Measurements from ENCODE around the gene PRKAG2. TPM values are rescaled to one million over a fixed set of nuclear protein-coding genes. Genes with fewer than 3 reads are reported as not detected.
A peak's percentile ranks its signal among the peaks of the same experiment; 100 is the strongest.

The PRKAG2 gene
- polyA plus RNA-seq, 3 donors, result 29.2 to 59.8 (median 30.9) TPM

- intact Hi-C loops (cut with micrococcal nuclease), result no loop called here
- H3K9me3 ChIP-seq (replicated peaks in 1 of 2; ENCODE audit: control insufficient read depth in 1 of 2, insufficient read depth in 1 of 2, low read length in 2 of 2), result no peaks in the 10 kb centered on the region
These were observed 18.7 kb upstream of the PRKAG2 start for GRCh38 chr7:151895631-151896031.

DNA sequence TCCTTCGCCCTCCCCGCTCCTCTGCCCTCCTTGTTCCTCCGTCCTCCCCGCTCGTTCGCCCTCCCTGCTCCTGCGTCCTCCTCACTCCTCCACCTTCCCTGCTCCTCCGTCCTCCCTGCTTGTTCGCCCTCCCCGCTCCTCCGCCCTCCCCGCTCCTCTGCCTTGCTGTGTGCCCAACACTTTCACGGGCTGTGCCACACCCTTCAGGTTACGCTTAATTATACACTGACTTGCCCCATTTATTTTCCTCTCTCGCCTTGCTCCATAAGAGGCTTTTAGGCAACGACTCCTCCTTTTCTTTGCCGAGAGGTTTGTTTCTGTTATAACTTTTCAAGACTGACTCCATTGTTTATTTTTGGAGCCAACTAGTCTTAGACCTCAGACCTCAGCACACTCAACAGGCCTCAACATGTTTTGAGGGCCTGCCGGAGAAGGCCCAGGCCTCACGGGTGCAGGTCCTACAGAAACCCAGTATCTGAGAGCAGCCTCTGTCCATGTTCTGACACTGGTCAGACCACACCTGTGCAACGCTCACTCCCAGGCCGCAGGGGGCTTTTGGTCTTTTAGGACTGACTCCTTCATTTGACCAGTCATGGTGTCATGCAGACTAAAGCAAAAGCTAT, 18.2 kb upstream of the PRKAG2 start:
- Mint-ChIP-seq H3K27me3 (ENCODE audit: low read depth in 3 of 3) (peaks cover 12 to 27% (median 25%) of the 10 kb centered on the region in 3 donors), H3K9me3 (no peaks in the 10 kb centered on the region), H3K4me1 (peaks cover 13% of the 10 kb centered on the region), H3K36me3 (no peaks in the 10 kb centered on the region), H3K27ac (peak overlapping the region in 1 of 7 donors; percentile 14), H3K4me3 (no peak overlapping the region)
- Histone ChIP-seq H3K27ac (ENCODE audit: low read depth in 1 of 2, low read length in 2 of 2) (no peak overlapping the region), H3K27me3 (ENCODE audit: control insufficient read depth in 2 of 2, insufficient read depth in 2 of 2, low read length in 2 of 2) (no peaks in the 10 kb centered on the region), H3K9me3 (replicated peaks in 1 of 2; ENCODE audit: control insufficient read depth in 1 of 2, insufficient read depth in 1 of 2, low read length in 2 of 2) (no peaks in the 10 kb centered on the region), H4K20me1 (ENCODE audit: insufficient read depth, low read length) (no peaks in the 10 kb centered on the region), H3K79me2 (ENCODE audit: insufficient read depth, low read length) (no peaks in the 10 kb centered on the region), H3K4me1 (ENCODE audit: control insufficient read depth in 1 of 2, insufficient read depth in 2 of 2, low read length in 2 of 2) (peaks cover 7 to 8% of the 10 kb centered on the region in 2 donors), H3K36me3 (replicated peaks in 1 of 2; ENCODE audit: control insufficient read depth in 1 of 2, insufficient read depth in 2 of 2, low read length in 2 of 2) (no peaks in the 10 kb centered on the region), H3K9ac (ENCODE audit: insufficient read depth, low read length, poor library complexity, severe bottlenecking) (no peak overlapping the region), H3K4me2 (replicated peaks; ENCODE audit: extremely low read depth, low read length, poor library complexity, severe bottlenecking) (no peak overlapping the region), H3K4me3 (replicated peaks in 1 of 3; ENCODE audit: low read depth in 2 of 3, low read length in 3 of 3) (no peak overlapping the region), H2AFZ (ENCODE audit: insufficient read depth, low read depth, low read length, poor library complexity, severe bottlenecking) (no peak overlapping the region)
- no peak for DNase-seq
- intact Hi-C loops (cut with micrococcal nuclease), result no loop called here
- TF ChIP-seq CTCF (IDR thresholded peaks at IDR 0.05), result no peak
- 94% methylated on average over 18 of the region's 21 CpGs for WGBS (ENCODE audit: insufficient coverage)

More at GRCh38 chr7:151895631-151896031, 18.7 kb upstream of the PRKAG2 start:
- Histone ChIP-seq H3K4me2 (replicated peaks; ENCODE audit: extremely low read depth, low read length, poor library complexity, severe bottlenecking) (no peak overlapping the region), H4K20me1 (ENCODE audit: insufficient read depth, low read length) (no peaks in the 10 kb centered on the region), H3K4me3 (replicated peaks in 1 of 3; ENCODE audit: low read depth in 2 of 3, low read length in 3 of 3) (no peak overlapping the region), H3K27me3 (ENCODE audit: control insufficient read depth in 2 of 2, insufficient read depth in 2 of 2, low read length in 2 of 2) (no peaks in the 10 kb centered on the region), H3K4me1 (ENCODE audit: control insufficient read depth in 1 of 2, insufficient read depth in 2 of 2, low read length in 2 of 2) (peaks cover 1 to 3% of the 10 kb centered on the region in 2 donors), H3K27ac (ENCODE audit: low read depth in 1 of 2, low read length in 2 of 2) (no peak overlapping the region), H3K79me2 (ENCODE audit: insufficient read depth, low read length) (no peaks in the 10 kb centered on the region), H2AFZ (ENCODE audit: insufficient read depth, low read depth, low read length, poor library complexity, severe bottlenecking) (no peak overlapping the region), H3K36me3 (replicated peaks in 1 of 2; ENCODE audit: control insufficient read depth in 1 of 2, insufficient read depth in 2 of 2, low read length in 2 of 2) (no peaks in the 10 kb centered on the region), H3K9ac (ENCODE audit: insufficient read depth, low read length, poor library complexity, severe bottlenecking) (no peak overlapping the region)
- no peak for DNase-seq
- H3K4me3 Mint-ChIP-seq, result no peak overlapping the region
- H3K27ac Mint-ChIP-seq, result no peak overlapping the region
- TF ChIP-seq CTCF (IDR thresholded peaks at IDR 0.05), result no peak
- 94% methylated on average over 6 of the region's 10 CpGs for WGBS (ENCODE audit: insufficient coverage)
- H3K9me3 Mint-ChIP-seq, result no peaks in the 10 kb centered on the region
- H3K36me3 Mint-ChIP-seq, result no peaks in the 10 kb centered on the region
- H3K4me1 Mint-ChIP-seq, result peaks cover 7% of the 10 kb centered on the region
- peaks cover 12 to 27% (median 26%) of the 10 kb centered on the region in 3 donors for H3K27me3 Mint-ChIP-seq (ENCODE audit: low read depth in 3 of 3)
